RWPE2 (cell line): ENCODE measurements around the gene MCM3AP.
"Not testable (repeated sequence)": the region's sequence is repeated elsewhere in the genome, so short reads cannot be mapped to it uniquely, and the experiment has no call there.

Experiments used
- ATAC-seq: fragments of 200-7000 bp; cut with Tn5 transposase; 3 replicates; pipeline ENCODE4 v1.9.1; 2021; ENCODE audit warnings: low read depth
- DNase-seq: peaks from one replicate; pipeline ENCODE4 v3.0.0-alpha.2; 2020; ENCODE audit warnings: low spot score
- H3K27ac ChIP-seq: fragments of 450-650 bp; 2 replicates; pipeline ENCODE4 v1.5.1; 2017; ENCODE audit warnings: mild to moderate bottlenecking; ENCODE audit not compliant: poor library complexity, severe bottlenecking
- H3K27me3 ChIP-seq: fragments of 250-450 bp; sonication (Bioruptor Pico); 2 replicates; pipeline ENCODE4 v1.5.1; 2021; ENCODE audit warnings: mild to moderate bottlenecking, moderate library complexity; ENCODE audit not compliant: insufficient read depth, poor library complexity, severe bottlenecking
- H3K36me3 ChIP-seq: fragments of 250-450 bp; sonication (Bioruptor Pico); 2 replicates; pipeline ENCODE4 v1.5.1; 2020; ENCODE audit warnings: low read depth, mild to moderate bottlenecking, moderate library complexity
- H3K4me1 ChIP-seq: fragments of 250-450 bp; sonication (Bioruptor Pico); 2 replicates; pipeline ENCODE4 v1.5.1; 2021; ENCODE audit warnings: mild to moderate bottlenecking, moderate library complexity; ENCODE audit not compliant: insufficient read depth, poor library complexity, severe bottlenecking
- H3K4me3 ChIP-seq: fragments of 250-450 bp; sonication (Bioruptor Pico); 2 replicates; pipeline ENCODE4 v1.5.1; 2021; ENCODE audit warnings: mild to moderate bottlenecking, moderate library complexity; ENCODE audit not compliant: severe bottlenecking
- H3K9me3 ChIP-seq: fragments of 250-450 bp; sonication (Bioruptor Pico); 2 replicates; pipeline ENCODE4 v1.5.1; 2021; ENCODE audit warnings: mild to moderate bottlenecking, moderate library complexity; ENCODE audit not compliant: severe bottlenecking
- TF ChIP-seq, protein P1 (sequence below): fragments of 450-650 bp; IDR thresholded peaks from one replicate; pipeline ENCODE4 v1.5.1; 2017; ENCODE audit warnings: mild to moderate bottlenecking, moderate library complexity; ENCODE audit not compliant: poor library complexity, severe bottlenecking

MCM3AP gene

DNA sequence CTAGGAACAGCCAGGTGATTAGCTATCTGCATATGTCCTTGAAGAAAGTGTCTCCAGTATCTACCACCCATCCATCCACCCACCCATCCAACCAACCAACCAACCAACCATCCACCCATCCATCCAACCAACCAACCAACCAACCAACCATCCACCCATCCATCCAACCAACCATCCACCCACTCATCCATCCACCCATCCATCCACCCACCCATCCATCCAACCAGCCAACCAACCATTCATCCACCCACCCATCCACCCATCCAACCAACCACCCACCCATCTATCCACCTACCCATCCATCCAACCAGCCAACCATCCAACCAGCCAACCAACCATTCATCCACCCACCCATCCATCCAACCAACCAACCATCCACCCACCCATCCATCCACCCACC lies 26.2 kb upstream of the MCM3AP start:
- Histone ChIP-seq H3K4me1 (no peaks in the 10 kb centered on the region), H3K4me3 (no peak overlapping the region), H3K9me3 (no peaks in the 10 kb centered on the region), H3K36me3 (peaks cover 27% of the 10 kb centered on the region), H3K27ac (no peak overlapping the region), H3K27me3 (no peaks in the 10 kb centered on the region)
- TF ChIP-seq, protein P1, sequence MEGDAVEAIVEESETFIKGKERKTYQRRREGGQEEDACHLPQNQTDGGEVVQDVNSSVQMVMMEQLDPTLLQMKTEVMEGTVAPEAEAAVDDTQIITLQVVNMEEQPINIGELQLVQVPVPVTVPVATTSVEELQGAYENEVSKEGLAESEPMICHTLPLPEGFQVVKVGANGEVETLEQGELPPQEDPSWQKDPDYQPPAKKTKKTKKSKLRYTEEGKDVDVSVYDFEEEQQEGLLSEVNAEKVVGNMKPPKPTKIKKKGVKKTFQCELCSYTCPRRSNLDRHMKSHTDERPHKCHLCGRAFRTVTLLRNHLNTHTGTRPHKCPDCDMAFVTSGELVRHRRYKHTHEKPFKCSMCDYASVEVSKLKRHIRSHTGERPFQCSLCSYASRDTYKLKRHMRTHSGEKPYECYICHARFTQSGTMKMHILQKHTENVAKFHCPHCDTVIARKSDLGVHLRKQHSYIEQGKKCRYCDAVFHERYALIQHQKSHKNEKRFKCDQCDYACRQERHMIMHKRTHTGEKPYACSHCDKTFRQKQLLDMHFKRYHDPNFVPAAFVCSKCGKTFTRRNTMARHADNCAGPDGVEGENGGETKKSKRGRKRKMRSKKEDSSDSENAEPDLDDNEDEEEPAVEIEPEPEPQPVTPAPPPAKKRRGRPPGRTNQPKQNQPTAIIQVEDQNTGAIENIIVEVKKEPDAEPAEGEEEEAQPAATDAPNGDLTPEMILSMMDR: no peak
- no peak for DNase-seq
- no peak for ATAC-seq

DNA sequence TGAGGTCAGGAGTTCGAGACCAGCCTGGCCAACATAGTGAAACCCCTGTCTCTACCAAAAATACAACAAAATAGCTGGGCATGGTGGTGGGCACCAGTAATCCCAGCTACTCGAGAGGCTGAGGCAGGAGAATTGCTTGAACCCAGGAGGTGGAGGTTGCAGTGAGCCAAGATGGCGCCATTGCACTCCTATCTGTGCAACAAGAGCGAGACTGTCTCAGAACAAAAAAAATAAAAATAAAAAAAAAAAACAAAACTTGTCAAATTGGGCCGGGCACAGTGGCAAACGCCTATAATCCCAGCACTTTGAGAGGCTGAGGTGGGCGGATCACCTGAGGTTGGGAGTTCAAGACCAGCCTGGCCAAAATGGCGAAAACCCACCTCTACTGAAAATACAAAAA lies 24.8 kb upstream of the MCM3AP start:
- not testable (repeated sequence) for H3K4me3 ChIP-seq, H3K4me1 ChIP-seq
- H3K36me3 ChIP-seq: peaks cover 27% of the 10 kb centered on the region

DNA sequence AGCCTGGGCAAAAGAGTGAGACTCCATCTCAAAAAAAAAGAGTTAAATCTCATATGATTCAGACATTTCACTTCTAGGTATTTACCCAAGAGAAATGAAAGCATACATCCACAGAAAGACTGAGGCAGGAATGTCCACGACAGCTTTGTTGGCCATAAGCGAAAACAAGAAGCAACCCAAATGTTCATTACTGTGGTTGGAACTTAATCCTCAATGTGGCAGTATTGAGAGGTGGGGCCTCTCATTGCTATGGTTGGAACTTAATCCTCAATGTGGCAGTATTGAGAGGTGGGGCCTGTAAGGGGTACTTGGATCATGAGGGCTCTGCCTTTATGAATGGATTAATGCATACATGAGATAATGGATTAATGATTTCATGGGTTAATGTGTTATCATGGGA lies 23.0 kb upstream of the MCM3AP start:
- ATAC-seq: no peak

More for the DNA sequence above, 24.8 kb upstream of the MCM3AP start:
- DNase-seq, ATAC-seq, H3K27me3 ChIP-seq, H3K27ac ChIP-seq, H3K9me3 ChIP-seq: not testable (repeated sequence)

DNA sequence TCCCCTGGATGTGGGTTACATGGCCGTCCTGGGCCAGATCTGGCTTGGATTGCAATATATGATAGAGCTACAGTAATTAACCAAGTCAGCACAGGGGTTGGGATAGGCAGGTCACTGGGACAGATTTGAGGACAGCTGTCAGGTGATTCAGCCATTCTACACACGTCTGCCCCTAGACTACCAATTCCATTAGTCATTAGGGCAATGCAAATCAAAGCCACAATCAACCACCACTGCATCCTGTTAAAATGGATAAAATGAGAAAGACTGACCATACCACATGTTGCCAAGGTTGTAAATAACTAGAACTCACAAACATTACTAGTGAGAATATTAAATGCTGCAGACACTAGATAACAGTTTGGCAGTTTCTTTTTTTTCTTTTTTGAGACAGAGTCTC lies 22.2 kb upstream of the MCM3AP start:
- Histone ChIP-seq H3K4me1 (no peaks in the 10 kb centered on the region), H3K9me3 (no peaks in the 10 kb centered on the region), H3K36me3 (peaks cover 26% of the 10 kb centered on the region), H3K27ac (no peak overlapping the region), H3K27me3 (no peaks in the 10 kb centered on the region), H3K4me3 (no peak overlapping the region)
- TF ChIP-seq, protein P1: no peak
- DNase-seq (no peak), ATAC-seq (peak; percentile 93)

More for the DNA sequence above, 23.0 kb upstream of the MCM3AP start:
- Histone ChIP-seq H3K4me3 (no peak overlapping the region), H3K27ac (no peak overlapping the region), H3K36me3 (peaks cover 29% of the 10 kb centered on the region), H3K4me1 (no peaks in the 10 kb centered on the region), H3K27me3 (no peaks in the 10 kb centered on the region), H3K9me3 (no peaks in the 10 kb centered on the region)
- DNase-seq: no peak
- TF ChIP-seq, protein P1: no peak

DNA sequence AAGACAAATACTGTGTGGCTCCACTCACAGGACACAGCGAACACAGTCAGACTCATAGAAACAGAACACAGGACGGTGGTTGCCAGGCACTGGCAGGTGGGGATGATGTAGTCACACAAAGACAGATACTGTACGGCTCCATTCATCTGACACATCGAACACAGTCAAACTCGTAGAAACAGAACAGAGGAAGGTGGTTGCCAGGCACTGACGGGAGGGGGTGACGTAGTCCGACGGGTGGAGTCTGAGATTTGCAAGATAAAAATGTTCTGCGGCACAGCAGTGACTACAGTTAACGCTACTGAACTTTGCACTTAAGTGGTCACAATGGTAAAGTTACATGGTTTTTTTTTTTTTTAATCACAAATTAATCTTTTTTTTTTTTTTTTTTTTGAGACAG lies 19.5 kb upstream of the MCM3AP start:
- H3K4me1 ChIP-seq: no peaks in the 10 kb centered on the region
- ATAC-seq: no peak
- no peak overlapping the region for H3K27ac ChIP-seq
- H3K9me3 ChIP-seq: no peaks in the 10 kb centered on the region
- H3K4me3 ChIP-seq: no peak overlapping the region
- no peak for DNase-seq
- H3K27me3 ChIP-seq: no peaks in the 10 kb centered on the region
- H3K36me3 ChIP-seq: peaks cover 31% of the 10 kb centered on the region
- TF ChIP-seq, protein P1: no peak
